ENCODE measurements around the gene BARD1. TPM values are rescaled to one million over a fixed set of nuclear protein-coding genes. Genes with fewer than 3 reads are reported as not detected.
"Not testable (repeated sequence)": the region's sequence is repeated elsewhere in the genome, so short reads cannot be mapped to it uniquely, and the experiment has no call there.

The BARD1 gene
- total RNA-seq, 4 donors from 2014 or later, result 7.5 to 25.0 (median 17.7) TPM

DNA sequence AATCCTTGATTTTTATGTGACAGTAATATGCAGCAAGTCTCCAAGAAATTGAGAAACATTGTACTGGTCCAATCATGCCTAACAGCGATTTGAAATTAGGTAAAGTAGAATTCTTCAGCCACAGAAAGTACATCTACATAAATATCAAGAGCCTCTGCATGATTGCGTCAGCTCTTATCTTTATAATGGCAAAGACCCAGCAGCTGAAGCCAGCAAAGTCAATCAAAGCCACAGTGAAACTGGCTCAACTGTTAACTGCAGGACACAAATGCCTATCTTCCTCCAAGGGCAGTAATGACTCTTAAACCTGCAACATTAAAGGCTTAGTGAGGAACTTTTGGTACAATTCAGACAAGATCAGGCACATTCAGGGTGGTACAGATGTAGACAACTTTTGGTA is 102.5 kb downstream of the BARD1 start:
- no peak for DNase-seq
- no peaks in the 10 kb centered on the region for H3K27me3 ChIP-seq
- no peak overlapping the region for H3K4me3 ChIP-seq
- 35 to 40% methylated on average over 2 of the region's 2 CpGs for WGBS, 2 donors
- H3K4me1 ChIP-seq, result peaks cover 0 to 12% (median 0%) of the 10 kb centered on the region in 3 donors
- H3K36me3 ChIP-seq, result no peaks in the 10 kb centered on the region
- intact Hi-C loops (cut with DNase I), result no loop called here
- no peak for TF ChIP-seq POLR2A (IDR thresholded peaks at IDR 0.05)
- TF ChIP-seq, protein P1, sequence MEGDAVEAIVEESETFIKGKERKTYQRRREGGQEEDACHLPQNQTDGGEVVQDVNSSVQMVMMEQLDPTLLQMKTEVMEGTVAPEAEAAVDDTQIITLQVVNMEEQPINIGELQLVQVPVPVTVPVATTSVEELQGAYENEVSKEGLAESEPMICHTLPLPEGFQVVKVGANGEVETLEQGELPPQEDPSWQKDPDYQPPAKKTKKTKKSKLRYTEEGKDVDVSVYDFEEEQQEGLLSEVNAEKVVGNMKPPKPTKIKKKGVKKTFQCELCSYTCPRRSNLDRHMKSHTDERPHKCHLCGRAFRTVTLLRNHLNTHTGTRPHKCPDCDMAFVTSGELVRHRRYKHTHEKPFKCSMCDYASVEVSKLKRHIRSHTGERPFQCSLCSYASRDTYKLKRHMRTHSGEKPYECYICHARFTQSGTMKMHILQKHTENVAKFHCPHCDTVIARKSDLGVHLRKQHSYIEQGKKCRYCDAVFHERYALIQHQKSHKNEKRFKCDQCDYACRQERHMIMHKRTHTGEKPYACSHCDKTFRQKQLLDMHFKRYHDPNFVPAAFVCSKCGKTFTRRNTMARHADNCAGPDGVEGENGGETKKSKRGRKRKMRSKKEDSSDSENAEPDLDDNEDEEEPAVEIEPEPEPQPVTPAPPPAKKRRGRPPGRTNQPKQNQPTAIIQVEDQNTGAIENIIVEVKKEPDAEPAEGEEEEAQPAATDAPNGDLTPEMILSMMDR (IDR thresholded peaks at IDR 0.05), result no peak
- H3K9me3 ChIP-seq, result no peaks in the 10 kb centered on the region
- no peak overlapping the region for H3K27ac ChIP-seq

DNA sequence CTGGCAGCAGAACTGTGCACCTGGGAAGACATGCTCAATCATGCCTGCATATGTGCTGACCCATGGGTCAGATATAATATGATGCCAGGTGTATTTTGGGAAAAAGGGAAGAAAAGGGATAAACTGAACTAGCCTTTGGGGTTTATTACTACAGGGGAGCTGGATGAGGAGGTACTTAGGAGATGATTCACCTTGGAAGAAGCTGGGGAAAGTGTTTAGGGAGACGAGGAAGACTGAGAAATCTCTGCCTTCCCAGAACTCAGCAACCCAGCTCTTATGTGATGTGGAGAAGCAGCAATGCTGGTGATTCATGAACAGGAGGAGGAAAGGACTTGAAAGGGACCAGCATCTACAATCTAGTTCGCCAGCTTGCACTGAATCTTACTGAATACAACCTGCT is 110.2 kb downstream of the BARD1 start:
- 12 to 16% methylated on average over 2 of the region's 2 CpGs for WGBS, 2 donors
- intact Hi-C loops (cut with DNase I), result no loop called here
- TF ChIP-seq, protein P1 (IDR thresholded peaks at IDR 0.05), result no peak
- no peak for TF ChIP-seq POLR2A (IDR thresholded peaks at IDR 0.05)
- Histone ChIP-seq H3K4me1 (peaks cover 0 to 15% (median 0%) of the 10 kb centered on the region in 3 donors), H3K27ac (no peak overlapping the region), H3K27me3 (no peaks in the 10 kb centered on the region), H3K4me3 (no peak overlapping the region), H3K9me3 (no peaks in the 10 kb centered on the region), H3K36me3 (no peaks in the 10 kb centered on the region)
- no peak for DNase-seq

DNA sequence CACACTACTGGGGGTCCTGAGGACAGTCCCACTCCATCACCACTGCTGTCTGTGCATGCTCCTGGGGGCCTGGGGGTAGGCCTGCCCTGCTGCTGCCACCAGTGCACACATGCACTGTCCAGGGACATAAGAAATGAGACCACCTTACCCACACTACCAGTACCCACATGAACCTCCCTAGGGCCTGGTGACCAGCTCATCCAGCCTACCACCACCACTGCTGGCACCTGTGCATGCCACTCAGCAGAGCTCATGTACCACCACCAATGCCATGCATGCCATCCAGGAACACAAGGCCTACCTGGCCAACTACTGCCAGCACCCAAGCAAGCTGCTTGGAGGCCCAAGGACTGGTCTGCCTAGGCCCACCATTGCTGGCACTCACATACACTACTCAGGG is 112.8 kb downstream of the BARD1 start:
- intact Hi-C loops (cut with DNase I), result no loop called here
- H3K36me3 ChIP-seq, result no peaks in the 10 kb centered on the region
- peaks cover 0 to 31% (median 0%) of the 10 kb centered on the region in 3 donors for H3K4me1 ChIP-seq
- DNase-seq, result no peak
- no peaks in the 10 kb centered on the region for H3K27me3 ChIP-seq
- no peaks in the 10 kb centered on the region for H3K9me3 ChIP-seq
- no peak overlapping the region for H3K27ac ChIP-seq
- TF ChIP-seq, protein P1 (IDR thresholded peaks at IDR 0.05), result no peak
- TF ChIP-seq POLR2A (IDR thresholded peaks at IDR 0.05), result no peak
- H3K4me3 ChIP-seq, result no peak overlapping the region

DNA sequence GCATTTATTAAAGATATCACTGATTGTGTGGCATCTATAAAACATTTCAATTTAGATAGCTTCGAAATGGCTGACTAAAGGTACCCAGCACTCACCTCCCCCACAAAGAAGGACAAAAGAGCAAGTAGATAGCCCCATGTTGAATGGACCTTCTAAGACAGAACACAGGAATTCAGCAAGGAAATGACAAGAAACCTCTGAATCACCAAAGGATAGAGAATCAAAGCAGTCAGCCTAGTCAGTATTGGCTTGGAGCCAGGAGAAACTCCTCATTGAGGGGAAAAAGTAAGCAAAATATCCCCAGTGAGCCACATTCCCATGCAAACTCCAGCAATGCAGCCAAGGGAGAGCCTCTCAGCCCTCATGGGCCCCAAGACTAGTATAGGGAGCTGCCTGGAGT is 113.7 kb downstream of the BARD1 start:
- Histone ChIP-seq H3K36me3 (no peaks in the 10 kb centered on the region), H3K9me3 (no peaks in the 10 kb centered on the region), H3K27me3 (no peaks in the 10 kb centered on the region), H3K27ac (no peak overlapping the region), H3K4me1 (peaks cover 0 to 31% (median 0%) of the 10 kb centered on the region in 3 donors), H3K4me3 (no peak overlapping the region)
- TF ChIP-seq POLR2A (IDR thresholded peaks at IDR 0.05), result no peak
- TF ChIP-seq, protein P1 (IDR thresholded peaks at IDR 0.05), result no peak
- intact Hi-C loops (cut with DNase I), result no loop called here
- no peak for DNase-seq
- WGBS, 2 donors, result 67 to 81% methylated on average over 1 of the region's 1 CpG

DNA sequence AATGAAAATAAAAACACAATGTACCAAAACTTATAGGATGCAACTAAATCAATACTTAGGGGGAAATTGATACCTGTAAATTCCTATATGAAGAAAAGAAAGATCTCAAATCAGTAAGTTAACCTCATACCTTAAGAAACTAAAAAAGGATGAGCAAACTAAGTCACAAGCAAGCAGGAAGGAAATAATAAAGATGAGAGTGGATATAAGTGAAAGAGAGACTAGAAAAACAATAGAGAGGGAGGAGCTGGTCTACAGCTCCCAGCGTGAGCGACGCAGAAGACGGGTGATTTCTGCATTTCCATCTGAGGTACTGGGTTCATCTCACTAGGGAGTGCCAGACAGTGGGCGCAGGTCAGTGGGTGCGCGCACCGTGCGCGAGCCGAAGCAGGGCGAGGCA is 125.9 kb downstream of the BARD1 start:
- peak overlapping the region in 3 of 4 donors; percentile 34 to 54 (median 52) for H3K27ac ChIP-seq
- DNase-seq; H3K36me3 ChIP-seq; H3K9me3 ChIP-seq; intact Hi-C loops (cut with DNase I); H3K27me3 ChIP-seq; H3K4me1 ChIP-seq: not testable (repeated sequence)
- peak overlapping the region in 3 of 4 donors; percentile 32 to 45 (median 35) for H3K4me3 ChIP-seq
- WGBS, 2 donors, result 2 to 11% methylated on average over 7 to 11 of the region's 12 CpGs

DNA sequence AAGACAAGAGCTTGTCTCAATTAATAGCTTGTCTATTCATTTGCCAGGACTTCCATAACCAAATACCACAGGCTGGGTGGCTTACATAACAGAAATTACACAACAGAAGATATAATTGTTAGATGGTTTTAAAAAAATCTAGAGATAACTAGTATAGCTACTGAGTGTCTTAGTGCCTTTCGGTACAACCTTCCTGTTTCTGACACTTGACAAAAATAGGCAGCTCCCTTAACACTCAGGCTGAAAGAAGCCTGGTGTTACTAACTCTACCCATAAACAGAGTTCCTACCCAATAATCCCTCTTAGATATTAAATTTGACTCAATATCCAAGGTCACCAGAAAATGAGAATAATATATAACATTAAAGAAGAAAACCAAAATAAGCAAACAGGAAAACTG is 129.7 kb downstream of the BARD1 start:
- H3K4me1 ChIP-seq, result peaks cover 0 to 6% (median 0%) of the 10 kb centered on the region in 3 donors
- H3K36me3 ChIP-seq, result no peaks in the 10 kb centered on the region
- no peak for DNase-seq
- no peaks in the 10 kb centered on the region for H3K27me3 ChIP-seq
- H3K4me3 ChIP-seq, result no peak overlapping the region
- intact Hi-C loops (cut with DNase I), result no loop called here
- H3K9me3 ChIP-seq, result no peaks in the 10 kb centered on the region
- TF ChIP-seq, protein P1 (IDR thresholded peaks at IDR 0.05), result no peak
- TF ChIP-seq POLR2A (IDR thresholded peaks at IDR 0.05), result no peak
- WGBS, 2 donors, result 85 to 88% methylated on average over 1 of the region's 1 CpG
- H3K27ac ChIP-seq, result no peak overlapping the region

Measured in esophagus squamous epithelium (tissue), 5 donors.